ENCODE results near the gene IFNG-AS1. TPM values are rescaled to one million over a fixed set of nuclear protein-coding genes. Genes with fewer than 3 reads are reported as not detected.

The IFNG-AS1 gene
- total RNA-seq, 4 donors from 2014 or later = not detected

- TF ChIP-seq EP300 (IDR thresholded peaks at IDR 0.05) = no peak
- no peak for TF ChIP-seq CTCF (IDR thresholded peaks at IDR 0.05)
- no peak for TF ChIP-seq POLR2A (IDR thresholded peaks at IDR 0.05)
- Histone ChIP-seq H3K9me3 (peaks cover 0 to 32% (median 5%) of the 10 kb centered on the region in 4 donors), H3K4me3 (no peak overlapping the region), H3K27ac (no peak overlapping the region), H3K36me3 (no peaks in the 10 kb centered on the region), H3K4me1 (no peaks in the 10 kb centered on the region), H3K27me3 (no peaks in the 10 kb centered on the region)
- no peak for DNase-seq (ENCODE audit: low spot score in 2 of 2)
- WGBS, 2 donors = 41 to 60% methylated on average over 2 to 5 of the region's 6 CpGs
Measured at GRCh38 chr12:68063900-68064590, 74.8 kb downstream of the IFNG-AS1 start.

DNA sequence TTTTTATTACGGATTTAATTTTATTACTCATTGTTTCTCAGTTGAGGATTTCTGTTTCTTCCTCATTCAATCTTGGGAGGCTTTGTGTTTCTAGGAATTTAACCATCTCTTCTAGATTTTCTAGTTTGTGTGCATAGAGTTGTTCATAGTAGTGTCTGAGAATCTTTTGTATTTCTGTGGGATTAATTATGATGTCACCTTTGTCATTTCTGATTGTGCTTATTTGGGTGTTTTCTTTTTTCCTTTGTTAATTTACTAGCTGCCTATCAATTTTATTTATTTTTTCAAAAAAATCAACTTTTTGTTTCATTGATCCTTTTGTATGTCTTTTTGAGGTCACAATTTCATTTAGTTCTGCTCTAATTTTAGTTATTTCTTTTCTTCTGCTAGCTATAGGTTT is 75.9 kb downstream of the IFNG-AS1 start:
- WGBS, 2 donors = 84 to 88% methylated on average over 1 of the region's 1 CpG
- no peak overlapping the region for H3K4me3 ChIP-seq
- H3K4me1 ChIP-seq = no peaks in the 10 kb centered on the region
- H3K27ac ChIP-seq = no peak overlapping the region
- H3K27me3 ChIP-seq = no peaks in the 10 kb centered on the region
- H3K36me3 ChIP-seq = no peaks in the 10 kb centered on the region
- H3K9me3 ChIP-seq = peaks cover 0 to 21% (median 2%) of the 10 kb centered on the region in 4 donors
- no peak for DNase-seq (ENCODE audit: low spot score in 2 of 2)
- TF ChIP-seq EP300 (IDR thresholded peaks at IDR 0.05) (no peak), POLR2A (IDR thresholded peaks at IDR 0.05) (no peak), CTCF (IDR thresholded peaks at IDR 0.05) (no peak)

DNA sequence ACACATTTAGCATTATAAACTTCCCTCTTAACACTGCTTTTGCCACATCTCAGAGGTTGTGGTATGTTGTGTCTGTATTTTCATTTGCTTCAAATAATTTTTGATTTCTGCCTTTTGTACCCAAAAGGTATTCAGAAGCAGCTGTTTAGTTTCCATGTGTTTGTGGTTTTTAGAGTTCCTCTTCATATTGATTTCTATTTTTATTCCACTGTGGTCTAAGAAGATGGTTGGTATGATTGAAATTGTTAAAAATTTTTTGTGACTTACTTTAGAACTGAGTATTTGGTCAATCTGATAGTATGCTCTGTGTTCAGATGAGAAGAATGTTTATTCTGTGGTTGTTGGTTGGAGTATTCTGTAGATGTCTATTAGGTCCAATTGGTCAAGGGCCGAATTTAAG is 76.4 kb downstream of the IFNG-AS1 start:
- H3K36me3 ChIP-seq = no peaks in the 10 kb centered on the region
- TF ChIP-seq POLR2A (IDR thresholded peaks at IDR 0.05) (no peak), EP300 (IDR thresholded peaks at IDR 0.05) (no peak), CTCF (IDR thresholded peaks at IDR 0.05) (no peak)
- DNase-seq (ENCODE audit: low spot score in 2 of 2) = no peak
- no peak overlapping the region for H3K27ac ChIP-seq
- H3K4me1 ChIP-seq = no peaks in the 10 kb centered on the region
- no peaks in the 10 kb centered on the region for H3K27me3 ChIP-seq
- peaks cover 0 to 19% (median 2%) of the 10 kb centered on the region in 4 donors for H3K9me3 ChIP-seq
- H3K4me3 ChIP-seq = no peak overlapping the region
- 90 to 94% methylated on average over 1 of the region's 1 CpG for WGBS, 2 donors

DNA sequence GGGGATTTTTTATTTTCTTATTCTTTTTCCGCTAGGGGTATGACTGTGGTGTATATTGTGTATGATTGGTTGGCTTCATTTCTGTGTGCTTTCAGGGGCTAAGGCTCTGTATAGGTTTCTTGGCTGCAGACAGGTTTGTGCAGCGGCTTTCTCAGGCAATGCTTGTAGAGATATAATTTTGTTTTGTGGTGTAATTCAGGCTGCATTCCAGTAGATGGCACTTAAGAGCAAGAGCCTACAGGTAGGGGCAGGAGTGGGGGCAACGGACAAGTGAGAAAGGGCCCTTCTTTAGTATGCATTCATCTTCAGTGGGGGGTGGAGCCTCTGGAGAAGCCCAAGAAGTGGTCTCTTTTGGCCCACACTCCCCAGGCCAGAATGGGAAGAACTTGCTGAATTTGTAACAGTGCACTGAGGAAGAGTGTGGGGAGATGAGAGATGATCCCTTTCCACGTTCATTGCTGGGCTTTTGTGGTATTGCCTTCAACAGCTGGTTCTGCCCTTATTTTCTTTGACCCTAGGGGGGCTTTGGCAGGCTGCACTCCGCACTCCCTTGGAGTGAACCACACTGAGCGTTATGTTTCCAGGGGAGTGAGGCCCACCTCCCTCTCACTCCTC is 78.6 kb downstream of the IFNG-AS1 start:
- Histone ChIP-seq H3K9me3 (peaks cover 0 to 11% (median 2%) of the 10 kb centered on the region in 4 donors), H3K4me3 (no peak overlapping the region), H3K4me1 (no peaks in the 10 kb centered on the region), H3K36me3 (no peaks in the 10 kb centered on the region), H3K27me3 (no peaks in the 10 kb centered on the region), H3K27ac (no peak overlapping the region)
- WGBS, 2 donors = 83 to 86% methylated on average over 6 of the region's 6 CpGs
- no peak for DNase-seq (ENCODE audit: low spot score in 2 of 2)
- TF ChIP-seq EP300 (IDR thresholded peaks at IDR 0.05) = no peak
- no peak for TF ChIP-seq POLR2A (IDR thresholded peaks at IDR 0.05)
- no peak for TF ChIP-seq CTCF (IDR thresholded peaks at IDR 0.05)

DNA sequence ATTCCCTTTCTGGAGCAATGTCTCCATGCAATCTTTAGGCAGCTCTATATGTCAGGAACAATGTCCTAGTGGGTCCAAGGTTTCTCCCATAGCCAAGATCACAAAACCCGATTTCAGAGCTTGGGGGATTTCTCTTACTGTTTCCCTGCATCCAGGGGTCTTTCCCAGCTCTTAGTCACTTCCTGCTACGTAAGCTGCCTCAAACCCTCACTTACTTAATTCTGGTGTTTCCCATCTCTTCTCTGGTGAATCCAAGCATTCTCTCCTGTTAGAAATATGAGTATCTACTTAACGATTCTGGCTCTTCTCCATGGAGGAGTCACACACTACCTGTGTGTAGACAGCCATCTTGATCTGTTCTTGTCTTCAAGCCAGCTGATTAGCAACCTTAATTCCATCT is 80.0 kb downstream of the IFNG-AS1 start:
- Histone ChIP-seq H3K4me1 (no peaks in the 10 kb centered on the region), H3K9me3 (peaks cover 0 to 10% (median 2%) of the 10 kb centered on the region in 4 donors), H3K4me3 (no peak overlapping the region), H3K27ac (no peak overlapping the region), H3K27me3 (no peaks in the 10 kb centered on the region), H3K36me3 (no peaks in the 10 kb centered on the region)
- TF ChIP-seq EP300 (IDR thresholded peaks at IDR 0.05) = no peak
- WGBS, 2 donors = 82 to 91% methylated on average over 3 of the region's 3 CpGs
- no peak for DNase-seq (ENCODE audit: low spot score in 2 of 2)

Small RNAs within 50 kb of the gene (small RNA-seq; reads per million reads assigned to genes)
- not detected for gene AC005294.1
- not detected for gene RPL39P28

Other genes with a start within 250 kb of the IFNG-AS1 start
- not detected for gene IFNG, start 170.3 kb downstream of the IFNG-AS1 start, total RNA-seq
- gene IL26, start 236.4 kb downstream of the IFNG-AS1 start, total RNA-seq = not detected